ENCODE data around the gene GJB3.

GRCh38 chr1:34736692-34737091 lies 44.3 kb upstream of the GJB3 start:
- TF ChIP-seq POLR2A (IDR thresholded peaks at IDR 0.05; ENCODE audit: low read depth, low read length) (no peak), POU2F2 (IDR thresholded peaks at IDR 0.05; ENCODE audit: low read depth, low read length) (no peak), TAF1 (IDR thresholded peaks at IDR 0.05; ENCODE audit: low read depth, low read length) (no peak)
